Mammary epithelial cell (primary cell): ENCODE measurements around the gene BLCAP.

Experiments
- CTCF ChIP-seq, 2 donors: IDR thresholded peaks in 1 of 2; conservative IDR thresholded peaks in 1 of 2; 2 replicates each; pipeline ENCODE4 v1.5.1; 2011 to 2012; ENCODE audit warnings: inconsistent platforms in 2 of 2, low read length in 2 of 2, mild to moderate bottlenecking in 2 of 2, control low read depth in 1 of 2, low read depth in 1 of 2; ENCODE audit not compliant: insufficient read depth in 1 of 2; ENCODE audit errors: extremely low read depth in 1 of 2
- EZH2 ChIP-seq: IDR thresholded peaks from 2 replicates; pipeline ENCODE4 v1.6.1; 2012; ENCODE audit warnings: low read length, inconsistent platforms, borderline replicate concordance

GRCh38 chr20:37480919-37481318, 46.8 kb downstream of the BLCAP start:
- TF ChIP-seq CTCF (conservative IDR thresholded peaks at IDR 0.05 in 1 of 2, IDR thresholded peaks at IDR 0.05 in 1 of 2; ENCODE audit: extremely low read depth in 1 of 2, insufficient read depth in 1 of 2, low read depth in 1 of 2, low read length in 2 of 2) (no peak), EZH2 (no peak)
